ENCODE measurements around the gene ALG9. TPM values are rescaled to one million over a fixed set of nuclear protein-coding genes. Genes with fewer than 3 reads are reported as not detected.

ALG9 gene
- total RNA-seq, 2 donors from 2014 or later = 25.3 to 26.6 TPM

- H3K36me3 ChIP-seq (ENCODE audit: control insufficient read depth, insufficient read depth, low read length) = no peaks in the 10 kb centered on the region
- H3K4me1 ChIP-seq (ENCODE audit: control insufficient read depth, insufficient read depth, low read length) = no peaks in the 10 kb centered on the region
- no peaks in the 10 kb centered on the region for H3K36me3 Mint-ChIP-seq (ENCODE audit: low read depth)
- no peak overlapping the region for H3K9ac ChIP-seq (ENCODE audit: extremely low read depth, low read length, poor library complexity, severe bottlenecking)
- H3K4me1 Mint-ChIP-seq = peaks cover 14% of the 10 kb centered on the region
- H3K4me3 Mint-ChIP-seq = no peak overlapping the region
- TF ChIP-seq, protein P1, sequence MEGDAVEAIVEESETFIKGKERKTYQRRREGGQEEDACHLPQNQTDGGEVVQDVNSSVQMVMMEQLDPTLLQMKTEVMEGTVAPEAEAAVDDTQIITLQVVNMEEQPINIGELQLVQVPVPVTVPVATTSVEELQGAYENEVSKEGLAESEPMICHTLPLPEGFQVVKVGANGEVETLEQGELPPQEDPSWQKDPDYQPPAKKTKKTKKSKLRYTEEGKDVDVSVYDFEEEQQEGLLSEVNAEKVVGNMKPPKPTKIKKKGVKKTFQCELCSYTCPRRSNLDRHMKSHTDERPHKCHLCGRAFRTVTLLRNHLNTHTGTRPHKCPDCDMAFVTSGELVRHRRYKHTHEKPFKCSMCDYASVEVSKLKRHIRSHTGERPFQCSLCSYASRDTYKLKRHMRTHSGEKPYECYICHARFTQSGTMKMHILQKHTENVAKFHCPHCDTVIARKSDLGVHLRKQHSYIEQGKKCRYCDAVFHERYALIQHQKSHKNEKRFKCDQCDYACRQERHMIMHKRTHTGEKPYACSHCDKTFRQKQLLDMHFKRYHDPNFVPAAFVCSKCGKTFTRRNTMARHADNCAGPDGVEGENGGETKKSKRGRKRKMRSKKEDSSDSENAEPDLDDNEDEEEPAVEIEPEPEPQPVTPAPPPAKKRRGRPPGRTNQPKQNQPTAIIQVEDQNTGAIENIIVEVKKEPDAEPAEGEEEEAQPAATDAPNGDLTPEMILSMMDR (conservative IDR thresholded peaks at IDR 0.05) = no peak
- H3K9me3 Mint-ChIP-seq = no peaks in the 10 kb centered on the region
- no peaks in the 10 kb centered on the region for H3K9me3 ChIP-seq (ENCODE audit: control insufficient read depth, low read length)
- H3K4me3 ChIP-seq (ENCODE audit: low read length) = no peak overlapping the region
- no peak overlapping the region for H3K27ac ChIP-seq (ENCODE audit: low read depth, low read length)
- no peaks in the 10 kb centered on the region for H3K27me3 ChIP-seq (ENCODE audit: control insufficient read depth, insufficient read depth, low read length, poor library complexity, severe bottlenecking)
- peak; percentile 49 for DNase-seq
- H3K27ac Mint-ChIP-seq = no peak overlapping the region
- WGBS, 2 experiments (ENCODE audit: insufficient coverage in 1 of 2, insufficient read length in 1 of 2) = 83 to 100% methylated on average over 3 to 4 of the region's 4 CpGs
- no peaks in the 10 kb centered on the region for H3K27me3 Mint-ChIP-seq (ENCODE audit: insufficient read depth)
These were observed 100.7 kb downstream of the ALG9 start for GRCh38 chr11:111770581-111771134.

DNA sequence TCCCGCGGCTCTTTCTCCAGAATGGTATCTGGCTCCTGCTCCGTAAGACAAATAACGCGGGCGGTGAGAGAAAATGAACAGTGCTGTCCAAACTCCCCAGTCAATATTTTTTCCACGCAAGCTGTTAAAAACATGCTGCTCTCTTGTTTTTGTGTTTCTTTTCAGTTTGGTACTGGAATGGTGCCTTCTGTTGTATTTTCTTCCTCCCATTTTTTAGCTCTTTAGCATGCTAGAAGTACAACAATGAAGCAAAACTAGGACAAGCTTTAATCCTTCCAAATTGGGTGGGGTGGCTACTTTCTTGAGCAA lies 104.6 kb downstream of the ALG9 start:
- DNase-seq = no peak
- H3K27ac Mint-ChIP-seq = peak overlapping the region; percentile 97
- Histone ChIP-seq H3K9ac (ENCODE audit: extremely low read depth, low read length, poor library complexity, severe bottlenecking) (peak overlapping the region; percentile 67), H3K27ac (ENCODE audit: low read depth, low read length) (peak overlapping the region; percentile 57), H3K27me3 (ENCODE audit: control insufficient read depth, insufficient read depth, low read length, poor library complexity, severe bottlenecking) (no peaks in the 10 kb centered on the region), H3K36me3 (ENCODE audit: control insufficient read depth, insufficient read depth, low read length) (peaks cover 31% of the 10 kb centered on the region), H3K4me1 (ENCODE audit: control insufficient read depth, insufficient read depth, low read length) (no peaks in the 10 kb centered on the region), H3K9me3 (ENCODE audit: control insufficient read depth, low read length) (no peaks in the 10 kb centered on the region), H3K4me3 (ENCODE audit: low read length) (peak overlapping the region; percentile 95)
- 27 to 29% methylated on average over 4 to 7 of the region's 7 CpGs for WGBS, 2 experiments (ENCODE audit: insufficient coverage in 1 of 2, insufficient read length in 1 of 2)
- TF ChIP-seq, protein P1 (conservative IDR thresholded peaks at IDR 0.05) = no peak
- H3K4me3 Mint-ChIP-seq = peak overlapping the region; percentile 98
- H3K36me3 Mint-ChIP-seq (ENCODE audit: low read depth) = peaks cover 27% of the 10 kb centered on the region
- H3K4me1 Mint-ChIP-seq = peaks cover 25% of the 10 kb centered on the region
- no peaks in the 10 kb centered on the region for H3K9me3 Mint-ChIP-seq
- H3K27me3 Mint-ChIP-seq (ENCODE audit: insufficient read depth) = no peaks in the 10 kb centered on the region

DNA sequence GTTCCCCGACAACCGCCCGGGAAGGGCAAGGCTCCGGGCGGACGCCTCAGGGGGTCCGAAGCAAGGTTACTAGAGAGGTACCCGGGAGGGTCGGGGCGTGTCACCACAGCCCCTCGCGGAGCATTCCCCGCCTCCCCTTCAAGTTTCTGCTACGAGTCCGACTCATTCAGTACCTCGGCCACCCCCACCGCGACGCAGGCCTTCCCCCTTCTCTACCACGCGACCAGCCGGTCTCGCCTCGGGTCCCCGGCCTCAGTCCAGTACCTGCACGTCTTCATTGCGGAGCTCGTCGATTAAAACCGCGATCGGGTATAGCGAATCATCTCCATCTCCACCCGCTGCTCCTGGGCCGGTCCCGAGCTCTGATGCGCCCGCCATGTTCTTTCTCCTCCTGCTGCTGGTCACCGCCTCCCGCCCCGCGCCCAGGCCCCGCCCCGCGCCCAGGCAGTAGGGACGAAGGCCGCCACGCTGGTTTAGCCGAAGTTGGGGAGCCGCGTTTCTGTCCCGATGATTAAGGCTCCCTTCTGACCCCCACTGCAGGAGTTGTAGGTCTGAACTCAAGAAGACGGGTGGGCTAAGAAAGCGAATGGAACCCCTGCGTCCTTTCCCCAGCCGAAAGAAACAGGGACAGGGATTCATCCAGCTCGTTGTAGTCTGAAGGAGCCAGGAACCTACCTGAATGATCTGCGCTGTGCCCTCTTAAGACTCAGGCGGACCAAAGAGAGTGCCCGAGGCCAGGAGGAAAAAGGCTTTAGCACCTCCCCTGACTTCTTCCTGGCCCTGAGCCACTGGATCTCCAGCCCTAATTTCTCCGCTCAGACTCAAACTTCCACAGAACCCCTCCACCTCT lies 105.2 kb downstream of the ALG9 start, which contains the start of gene PPP2R1B:
TSS of gene PPP2R1B (minus strand) at position 406 of the 850 bp plus-strand sequence. CDS start at position 378, 28 bp downstream.
- Histone ChIP-seq H3K27me3 (ENCODE audit: control insufficient read depth, insufficient read depth, low read length, poor library complexity, severe bottlenecking) (no peaks in the 10 kb centered on the region), H3K4me1 (ENCODE audit: control insufficient read depth, insufficient read depth, low read length) (no peaks in the 10 kb centered on the region), H3K27ac (ENCODE audit: low read depth, low read length) (peak within 1 kb of the TSS; percentile 57), H3K9me3 (ENCODE audit: control insufficient read depth, low read length) (no peaks in the 10 kb centered on the region), H3K4me3 (ENCODE audit: low read length) (peak within 1 kb of the TSS; percentile 95), H3K36me3 (ENCODE audit: control insufficient read depth, insufficient read depth, low read length) (peaks cover 37% of the 10 kb centered on the region), H3K9ac (ENCODE audit: extremely low read depth, low read length, poor library complexity, severe bottlenecking) (peak within 1 kb of the TSS; percentile 77)
- H3K4me3 Mint-ChIP-seq = peak within 1 kb of the TSS; percentile 98
- no peaks in the 10 kb centered on the region for H3K27me3 Mint-ChIP-seq (ENCODE audit: insufficient read depth)
- H3K27ac Mint-ChIP-seq = peak within 1 kb of the TSS; percentile 97
- TF ChIP-seq, protein P1 (conservative IDR thresholded peaks at IDR 0.05) = no peak
- WGBS, 2 experiments (ENCODE audit: insufficient coverage in 1 of 2, insufficient read length in 1 of 2) = 0% methylated on average over 11 to 61 of the region's 61 CpGs
- H3K36me3 Mint-ChIP-seq (ENCODE audit: low read depth) = peaks cover 30% of the 10 kb centered on the region
- peaks cover 24% of the 10 kb centered on the region for H3K4me1 Mint-ChIP-seq
- DNase-seq = peak; percentile 97
- no peaks in the 10 kb centered on the region for H3K9me3 Mint-ChIP-seq
